ENCODE results near the gene ZBTB9. TPM values are rescaled to one million over a fixed set of nuclear protein-coding genes. Genes with fewer than 3 reads are reported as not detected.
"Not testable (repeated sequence)": the region's sequence is repeated elsewhere in the genome, so short reads cannot be mapped to it uniquely, and the experiment has no call there.

ZBTB9 gene
- total RNA-seq, 1 experiment from 2014 or later = 18.1 TPM

DNA sequence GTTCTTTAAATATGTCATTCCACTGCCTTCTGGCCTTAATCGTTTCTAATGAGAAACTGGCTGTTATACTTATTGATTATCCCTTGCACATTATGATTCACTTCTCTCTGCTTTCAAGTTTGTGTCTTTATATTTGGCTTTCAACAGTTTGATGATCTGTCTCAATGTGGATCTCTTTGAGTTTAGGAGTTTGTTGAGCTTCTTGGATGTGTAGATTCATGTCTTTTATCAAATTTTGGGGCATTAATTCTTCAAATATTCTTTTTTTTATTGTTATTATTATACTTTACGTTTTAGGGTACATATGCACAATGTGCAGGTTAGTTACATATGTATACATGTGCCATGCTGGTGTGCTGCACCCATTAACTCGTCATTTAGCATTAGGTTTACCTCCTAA, 29.3 kb downstream of the ZBTB9 start:
- intact Hi-C loops (cut with micrococcal nuclease; ENCODE audit: unreplicated experiment) = no loop called here
- no TSS peak for BruUV-seq (replicated peaks)
- no peaks in the 10 kb centered on the region for H3K4me1 Mint-ChIP-seq (ENCODE audit: low read depth, unreplicated experiment)
- no peaks in the 10 kb centered on the region for H3K9me3 Mint-ChIP-seq (ENCODE audit: low read depth, unreplicated experiment)
- H3K4me3 Mint-ChIP-seq (ENCODE audit: low read depth, unreplicated experiment) = no peak overlapping the region
- H3K27me3 Mint-ChIP-seq (ENCODE audit: unreplicated experiment) = peaks cover 46% of the 10 kb centered on the region
- TF ChIP-seq, protein P1, sequence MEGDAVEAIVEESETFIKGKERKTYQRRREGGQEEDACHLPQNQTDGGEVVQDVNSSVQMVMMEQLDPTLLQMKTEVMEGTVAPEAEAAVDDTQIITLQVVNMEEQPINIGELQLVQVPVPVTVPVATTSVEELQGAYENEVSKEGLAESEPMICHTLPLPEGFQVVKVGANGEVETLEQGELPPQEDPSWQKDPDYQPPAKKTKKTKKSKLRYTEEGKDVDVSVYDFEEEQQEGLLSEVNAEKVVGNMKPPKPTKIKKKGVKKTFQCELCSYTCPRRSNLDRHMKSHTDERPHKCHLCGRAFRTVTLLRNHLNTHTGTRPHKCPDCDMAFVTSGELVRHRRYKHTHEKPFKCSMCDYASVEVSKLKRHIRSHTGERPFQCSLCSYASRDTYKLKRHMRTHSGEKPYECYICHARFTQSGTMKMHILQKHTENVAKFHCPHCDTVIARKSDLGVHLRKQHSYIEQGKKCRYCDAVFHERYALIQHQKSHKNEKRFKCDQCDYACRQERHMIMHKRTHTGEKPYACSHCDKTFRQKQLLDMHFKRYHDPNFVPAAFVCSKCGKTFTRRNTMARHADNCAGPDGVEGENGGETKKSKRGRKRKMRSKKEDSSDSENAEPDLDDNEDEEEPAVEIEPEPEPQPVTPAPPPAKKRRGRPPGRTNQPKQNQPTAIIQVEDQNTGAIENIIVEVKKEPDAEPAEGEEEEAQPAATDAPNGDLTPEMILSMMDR (IDR thresholded peaks at IDR 0.05; ENCODE audit: unreplicated experiment) = no peak
- no peak overlapping the region for H3K27ac Mint-ChIP-seq (ENCODE audit: unreplicated experiment)
- H3K36me3 Mint-ChIP-seq (ENCODE audit: insufficient read depth, unreplicated experiment) = no peaks in the 10 kb centered on the region
- no peak for DNase-seq
- CTCF ChIA-PET = no interaction called here

DNA sequence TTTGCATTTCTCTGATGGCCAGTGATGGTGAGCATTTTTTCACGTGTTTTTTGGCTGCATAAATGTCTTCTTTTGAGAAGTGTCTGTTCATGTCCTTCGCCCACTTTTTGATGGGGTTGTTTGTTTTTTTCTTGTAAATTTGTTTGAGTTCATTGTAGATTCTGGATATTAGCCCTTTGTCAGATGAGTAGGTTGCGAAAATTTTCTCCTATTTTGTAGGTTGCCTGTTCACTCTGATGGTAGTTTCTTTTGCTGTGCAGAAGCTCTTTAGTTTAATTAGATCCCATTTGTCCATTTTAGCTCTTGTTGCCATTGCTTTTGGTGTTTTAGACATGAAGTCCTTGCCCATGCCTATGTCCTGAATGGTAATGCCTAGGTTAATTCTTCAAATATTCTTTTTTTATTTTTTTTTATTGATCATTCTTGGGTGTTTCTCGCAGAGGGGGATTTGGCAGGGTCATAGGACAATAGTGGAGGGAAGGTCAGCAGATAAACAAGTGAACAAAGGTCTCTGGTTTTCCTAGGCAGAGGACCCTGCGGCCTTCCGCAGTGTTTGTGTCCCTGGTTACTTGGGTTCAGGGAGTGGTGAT, 30.4 kb downstream of the ZBTB9 start:
- H3K4me3 Mint-ChIP-seq (ENCODE audit: low read depth, unreplicated experiment); DNase-seq; BruUV-seq (replicated peaks); CTCF ChIA-PET; H3K36me3 Mint-ChIP-seq (ENCODE audit: insufficient read depth, unreplicated experiment); H3K9me3 Mint-ChIP-seq (ENCODE audit: low read depth, unreplicated experiment); H3K27ac Mint-ChIP-seq (ENCODE audit: unreplicated experiment); intact Hi-C loops (cut with micrococcal nuclease; ENCODE audit: unreplicated experiment); H3K4me1 Mint-ChIP-seq (ENCODE audit: low read depth, unreplicated experiment): not testable (repeated sequence)
- H3K27me3 Mint-ChIP-seq (ENCODE audit: unreplicated experiment) = peaks cover 40% of the 10 kb centered on the region

DNA sequence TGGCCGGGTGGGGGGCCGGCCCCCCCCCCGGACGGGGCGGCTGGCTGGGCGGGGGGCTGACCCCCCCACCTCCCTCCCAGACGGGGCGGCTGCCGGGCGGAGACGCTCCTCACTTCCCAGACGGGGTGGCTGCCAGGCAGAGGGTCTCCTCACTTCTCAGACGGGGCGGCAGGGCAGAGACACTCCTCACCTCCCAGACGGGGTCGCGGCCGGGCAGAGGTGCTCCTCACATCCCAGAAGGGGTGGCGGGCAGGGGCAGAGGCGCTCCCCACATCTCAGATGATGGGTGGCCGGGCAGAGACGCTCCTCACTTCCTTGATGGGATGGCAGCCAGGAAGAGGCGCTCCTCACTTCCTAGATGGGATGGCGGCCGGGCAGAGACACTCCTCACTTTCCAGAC, 31.3 kb downstream of the ZBTB9 start:
- DNase-seq; H3K4me3 Mint-ChIP-seq (ENCODE audit: low read depth, unreplicated experiment); H3K4me1 Mint-ChIP-seq (ENCODE audit: low read depth, unreplicated experiment); BruUV-seq (replicated peaks); intact Hi-C loops (cut with micrococcal nuclease; ENCODE audit: unreplicated experiment); H3K27ac Mint-ChIP-seq (ENCODE audit: unreplicated experiment); H3K36me3 Mint-ChIP-seq (ENCODE audit: insufficient read depth, unreplicated experiment); H3K9me3 Mint-ChIP-seq (ENCODE audit: low read depth, unreplicated experiment); CTCF ChIA-PET: not testable (repeated sequence)
- H3K27me3 Mint-ChIP-seq (ENCODE audit: unreplicated experiment) = peaks cover 31% of the 10 kb centered on the region

DNA sequence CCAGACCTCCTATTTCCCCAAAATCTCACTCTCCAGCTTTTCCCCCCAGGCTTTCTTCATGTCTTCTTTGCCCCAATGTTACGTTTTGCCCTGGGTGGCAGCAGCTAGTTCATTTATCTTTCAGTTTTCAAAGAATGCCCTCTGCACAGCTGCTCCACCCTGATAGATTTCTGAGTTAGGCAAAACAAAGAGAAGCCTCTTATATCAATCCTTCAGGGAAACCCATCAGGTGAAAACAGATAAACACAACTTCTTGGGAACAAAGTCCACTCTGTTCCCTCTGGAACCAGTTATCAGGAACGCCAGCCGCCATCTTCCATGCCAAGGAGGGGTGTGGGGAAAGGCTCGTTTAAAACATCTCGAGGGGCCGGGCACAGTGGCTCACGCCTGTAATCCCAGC, 34.0 kb downstream of the ZBTB9 start:
- no peaks in the 10 kb centered on the region for H3K36me3 Mint-ChIP-seq (ENCODE audit: insufficient read depth, unreplicated experiment)
- TF ChIP-seq, protein P1 (IDR thresholded peaks at IDR 0.05; ENCODE audit: unreplicated experiment) = no peak
- CTCF ChIA-PET = no interaction called here
- intact Hi-C loops (cut with micrococcal nuclease; ENCODE audit: unreplicated experiment) = no loop called here
- no peaks in the 10 kb centered on the region for H3K4me1 Mint-ChIP-seq (ENCODE audit: low read depth, unreplicated experiment)
- H3K4me3 Mint-ChIP-seq (ENCODE audit: low read depth, unreplicated experiment) = no peak overlapping the region
- peaks cover 37% of the 10 kb centered on the region for H3K27me3 Mint-ChIP-seq (ENCODE audit: unreplicated experiment)
- DNase-seq = no peak
- H3K9me3 Mint-ChIP-seq (ENCODE audit: low read depth, unreplicated experiment) = no peaks in the 10 kb centered on the region
- no TSS peak for BruUV-seq (replicated peaks)
- no peak overlapping the region for H3K27ac Mint-ChIP-seq (ENCODE audit: unreplicated experiment)

DNA sequence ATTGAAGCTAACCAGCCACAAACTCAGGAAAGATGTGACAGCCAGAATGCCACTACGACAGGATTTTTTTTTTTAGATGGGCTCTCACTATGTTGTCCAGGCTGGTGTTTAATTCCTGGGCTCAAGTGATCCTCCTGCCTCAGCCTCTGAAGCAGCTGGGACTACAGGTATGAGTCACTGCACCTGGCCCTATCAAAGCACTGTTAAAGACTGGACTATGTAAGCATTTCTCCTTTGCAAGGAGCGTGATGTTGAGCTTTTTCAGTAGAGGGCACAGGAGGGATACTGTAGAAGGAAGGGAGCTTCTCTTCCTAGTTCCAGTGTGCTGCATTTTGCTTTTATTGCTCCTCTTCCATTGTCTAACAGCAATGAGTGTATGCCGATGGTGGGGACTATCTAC, 35.8 kb downstream of the ZBTB9 start:
- CTCF ChIA-PET = interaction anchor here (0.6 to 1.2 kb wide), 3 partner anchors 11 to 89 kb away, joined by 3 to 4 read pairs (median 3); partner anchors contain the start of gene BAK1
- Mint-ChIP-seq H3K9me3 (ENCODE audit: low read depth, unreplicated experiment) (no peaks in the 10 kb centered on the region), H3K36me3 (ENCODE audit: insufficient read depth, unreplicated experiment) (no peaks in the 10 kb centered on the region), H3K27me3 (ENCODE audit: unreplicated experiment) (peaks cover 46% of the 10 kb centered on the region), H3K4me3 (ENCODE audit: low read depth, unreplicated experiment) (no peak overlapping the region), H3K27ac (ENCODE audit: unreplicated experiment) (no peak overlapping the region), H3K4me1 (ENCODE audit: low read depth, unreplicated experiment) (no peaks in the 10 kb centered on the region)
- intact Hi-C loops (cut with micrococcal nuclease; ENCODE audit: unreplicated experiment) = no loop called here
- TF ChIP-seq, protein P1 (IDR thresholded peaks at IDR 0.05; ENCODE audit: unreplicated experiment) = no peak
- no TSS peak for BruUV-seq (replicated peaks)
- peak; percentile 30 for DNase-seq

All from Calu3 (cell line).